ENCODE data around the gene FLRT3. TPM values are rescaled to one million over a fixed set of nuclear protein-coding genes. Genes with fewer than 3 reads are reported as not detected.

The FLRT3 gene
- total and polyA plus RNA-seq, 10 of the 15 experiments (the other 5 are each of a cell fraction or from before 2014, with no cell fraction given), result 0.06 to 1.9 (median 0.29) TPM

DNA sequence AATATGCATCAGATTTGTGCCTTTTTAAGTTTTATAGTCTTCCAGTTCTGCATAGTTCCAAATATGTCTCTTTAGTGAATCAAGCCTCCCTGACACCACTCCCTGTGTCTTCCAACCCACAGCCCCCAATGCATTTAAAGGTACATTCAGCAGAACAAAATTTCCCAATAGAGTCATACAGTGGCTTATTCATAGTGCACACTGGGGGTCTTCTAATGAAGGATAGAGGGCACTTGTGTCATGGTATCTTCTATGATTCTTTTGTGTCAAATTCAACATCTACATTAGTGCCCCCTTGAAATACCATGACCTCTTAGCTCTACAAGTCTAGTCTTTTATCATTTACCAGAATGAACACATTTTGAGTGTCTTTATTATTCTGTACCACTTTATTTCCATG, 33.8 kb downstream of the FLRT3 start (continued):
- no peak for TF ChIP-seq BHLHE40 (IDR thresholded peaks at IDR 0.05; ENCODE audit: borderline replicate concordance in 1 of 2, low read depth in 2 of 2, low read length in 1 of 2)

DNA sequence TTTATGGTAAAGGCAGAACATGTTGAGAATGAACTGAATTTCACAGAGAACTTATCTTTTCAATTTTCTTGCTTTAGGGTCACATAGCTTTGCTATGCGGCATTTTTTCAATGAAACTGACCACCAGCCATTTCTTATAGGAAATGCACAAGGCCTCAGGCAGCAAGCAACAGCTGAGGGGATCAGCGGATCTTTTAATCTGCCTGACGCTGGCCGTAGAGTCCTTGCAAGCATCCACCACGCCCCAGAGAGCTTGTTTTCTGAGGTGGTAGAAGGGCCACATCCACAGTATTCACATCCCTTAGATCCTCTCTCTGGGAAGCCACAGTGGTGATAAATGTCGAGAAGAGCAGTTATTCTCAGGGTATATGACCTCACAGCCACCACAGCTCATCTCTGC, 34.3 kb downstream of the FLRT3 start:
- Histone ChIP-seq H3K4me3 (no peak overlapping the region), H3K27ac (ENCODE audit: control insufficient read depth, insufficient read depth) (no peak overlapping the region), H3K9ac (ENCODE audit: control insufficient read depth, insufficient read depth, low read length) (no peak overlapping the region), H4K20me1 (ENCODE audit: control insufficient read depth, insufficient read depth) (no peaks in the 10 kb centered on the region), H3K9me3 (replicated peaks; ENCODE audit: control insufficient read depth, insufficient read depth, low read length) (no peaks in the 10 kb centered on the region), H2AFZ (ENCODE audit: control insufficient read depth, low read depth, low read length) (no peak overlapping the region), H3K27me3 (replicated peaks in 1 of 2; ENCODE audit: control insufficient read depth in 2 of 2, insufficient read depth in 2 of 2, low read length in 1 of 2) (no peaks in the 10 kb centered on the region), H3K4me1 (ENCODE audit: control insufficient read depth, insufficient read depth, low read length) (no peaks in the 10 kb centered on the region), H3K79me2 (ENCODE audit: control insufficient read depth, insufficient read depth, low read length) (no peaks in the 10 kb centered on the region), H3K4me2 (ENCODE audit: control insufficient read depth, insufficient read depth) (no peak overlapping the region), H3K36me3 (ENCODE audit: control insufficient read depth in 2 of 2, insufficient read depth in 2 of 2, low read length in 1 of 2) (no peaks in the 10 kb centered on the region)
- POLR2A ChIA-PET, result no interaction called here
- TF ChIP-seq, protein P1, sequence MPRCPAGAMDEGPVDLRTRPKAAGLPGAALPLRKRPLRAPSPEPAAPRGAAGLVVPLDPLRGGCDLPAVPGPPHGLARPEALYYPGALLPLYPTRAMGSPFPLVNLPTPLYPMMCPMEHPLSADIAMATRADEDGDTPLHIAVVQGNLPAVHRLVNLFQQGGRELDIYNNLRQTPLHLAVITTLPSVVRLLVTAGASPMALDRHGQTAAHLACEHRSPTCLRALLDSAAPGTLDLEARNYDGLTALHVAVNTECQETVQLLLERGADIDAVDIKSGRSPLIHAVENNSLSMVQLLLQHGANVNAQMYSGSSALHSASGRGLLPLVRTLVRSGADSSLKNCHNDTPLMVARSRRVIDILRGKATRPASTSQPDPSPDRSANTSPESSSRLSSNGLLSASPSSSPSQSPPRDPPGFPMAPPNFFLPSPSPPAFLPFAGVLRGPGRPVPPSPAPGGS (IDR thresholded peaks at IDR 0.05; ENCODE audit: borderline replicate concordance, insufficient read depth, low read depth, low read length, poor library complexity, severe bottlenecking), result no peak
- no peak for TF ChIP-seq SP1 (IDR thresholded peaks at IDR 0.05; ENCODE audit: low read depth, low read length)
- no peak for TF ChIP-seq STAT1 (conservative IDR thresholded peaks at IDR 0.05)
- TF ChIP-seq NFIC (IDR thresholded peaks at IDR 0.05; ENCODE audit: low read depth, low read length), result no peak
- no peak for TF ChIP-seq NFYB (IDR thresholded peaks at IDR 0.05; ENCODE audit: insufficient read depth, low read depth, low read length)
- TF ChIP-seq FOS (IDR thresholded peaks at IDR 0.05; ENCODE audit: borderline replicate concordance, extremely low read depth, insufficient read length), result no peak
- TF ChIP-seq, protein P2, sequence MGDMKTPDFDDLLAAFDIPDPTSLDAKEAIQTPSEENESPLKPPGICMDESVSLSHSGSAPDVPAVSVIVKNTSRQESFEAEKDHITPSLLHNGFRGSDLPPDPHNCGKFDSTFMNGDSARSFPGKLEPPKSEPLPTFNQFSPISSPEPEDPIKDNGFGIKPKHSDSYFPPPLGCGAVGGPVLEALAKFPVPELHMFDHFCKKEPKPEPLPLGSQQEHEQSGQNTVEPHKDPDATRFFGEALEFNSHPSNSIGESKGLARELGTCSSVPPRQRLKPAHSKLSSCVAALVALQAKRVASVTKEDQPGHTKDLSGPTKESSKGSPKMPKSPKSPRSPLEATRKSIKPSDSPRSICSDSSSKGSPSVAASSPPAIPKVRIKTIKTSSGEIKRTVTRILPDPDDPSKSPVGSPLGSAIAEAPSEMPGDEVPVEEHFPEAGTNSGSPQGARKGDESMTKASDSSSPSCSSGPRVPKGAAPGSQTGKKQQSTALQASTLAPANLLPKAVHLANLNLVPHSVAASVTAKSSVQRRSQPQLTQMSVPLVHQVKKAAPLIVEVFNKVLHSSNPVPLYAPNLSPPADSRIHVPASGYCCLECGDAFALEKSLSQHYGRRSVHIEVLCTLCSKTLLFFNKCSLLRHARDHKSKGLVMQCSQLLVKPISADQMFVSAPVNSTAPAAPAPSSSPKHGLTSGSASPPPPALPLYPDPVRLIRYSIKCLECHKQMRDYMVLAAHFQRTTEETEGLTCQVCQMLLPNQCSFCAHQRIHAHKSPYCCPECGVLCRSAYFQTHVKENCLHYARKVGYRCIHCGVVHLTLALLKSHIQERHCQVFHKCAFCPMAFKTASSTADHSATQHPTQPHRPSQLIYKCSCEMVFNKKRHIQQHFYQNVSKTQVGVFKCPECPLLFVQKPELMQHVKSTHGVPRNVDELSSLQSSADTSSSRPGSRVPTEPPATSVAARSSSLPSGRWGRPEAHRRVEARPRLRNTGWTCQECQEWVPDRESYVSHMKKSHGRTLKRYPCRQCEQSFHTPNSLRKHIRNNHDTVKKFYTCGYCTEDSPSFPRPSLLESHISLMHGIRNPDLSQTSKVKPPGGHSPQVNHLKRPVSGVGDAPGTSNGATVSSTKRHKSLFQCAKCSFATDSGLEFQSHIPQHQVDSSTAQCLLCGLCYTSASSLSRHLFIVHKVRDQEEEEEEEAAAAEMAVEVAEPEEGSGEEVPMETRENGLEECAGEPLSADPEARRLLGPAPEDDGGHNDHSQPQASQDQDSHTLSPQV (IDR thresholded peaks at IDR 0.05), result no peak
- no peak for TF ChIP-seq HCFC1 (IDR thresholded peaks at IDR 0.05; ENCODE audit: low read length)
- TF ChIP-seq, protein P3, sequence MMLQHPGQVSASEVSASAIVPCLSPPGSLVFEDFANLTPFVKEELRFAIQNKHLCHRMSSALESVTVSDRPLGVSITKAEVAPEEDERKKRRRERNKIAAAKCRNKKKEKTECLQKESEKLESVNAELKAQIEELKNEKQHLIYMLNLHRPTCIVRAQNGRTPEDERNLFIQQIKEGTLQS (IDR thresholded peaks at IDR 0.05; ENCODE audit: borderline replicate concordance, extremely low read depth, low read depth, low read length), result no peak
- no peak for TF ChIP-seq ZNF274 (IDR thresholded peaks at IDR 0.05; ENCODE audit: insufficient read depth, insufficient read length)
- no peak for TF ChIP-seq MEF2B (IDR thresholded peaks at IDR 0.05; ENCODE audit: partially characterized antibody, poor library complexity, severe bottlenecking)
- TF ChIP-seq TAF1 (IDR thresholded peaks at IDR 0.05; ENCODE audit: borderline replicate concordance, low read depth, low read length), result no peak
- TF ChIP-seq CREM (IDR thresholded peaks at IDR 0.05; ENCODE audit: low read depth), result no peak
- TF ChIP-seq, protein P4, sequence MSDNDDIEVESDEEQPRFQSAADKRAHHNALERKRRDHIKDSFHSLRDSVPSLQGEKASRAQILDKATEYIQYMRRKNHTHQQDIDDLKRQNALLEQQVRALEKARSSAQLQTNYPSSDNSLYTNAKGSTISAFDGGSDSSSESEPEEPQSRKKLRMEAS (IDR thresholded peaks at IDR 0.05; ENCODE audit: low read depth, low read length), result no peak
- no peak for ATAC-seq
- RAD21 ChIA-PET (ENCODE audit: unreplicated experiment), result interaction anchor here (0.7 kb wide), 1 partner anchor 1186 kb away, joined by 3 read pairs; no protein-coding TSS in a partner anchor
- CTCF ChIA-PET, result interaction anchor here (0.6 kb wide), 1 partner anchor 762 kb away, joined by 4 read pairs; no protein-coding TSS in a partner anchor
- 50% methylated on average over 6 of the region's 6 CpGs for WGBS (ENCODE audit: insufficient coverage, insufficient replicate concordance, low lambda C conversion rate, missing lambda C conversion rate)
- no peak for DNase-seq (ENCODE audit: low read depth, low spot score)
- no peak for FAIRE-seq
- SMC1A ChIA-PET (ENCODE audit: uncharacterized antibody, unreplicated experiment), result no interaction called here
- intact Hi-C loops (cut with micrococcal nuclease; ENCODE audit: unreplicated experiment) (no loop called here), in situ Hi-C loops (cut with MboI) (no loop called here)
- no TSS peak for BruUV-seq (replicated peaks)

Data from GM12878 (cell line).